GM19099 (cell line): ENCODE measurements around the gene KRTAP27-1.

Experiments
- POLR2A ChIP-seq: IDR thresholded peaks from 3 replicates; pipeline ENCODE4 v1.6.1; 2011; ENCODE audit warnings: low read depth; ENCODE audit not compliant: insufficient read length; ENCODE audit errors: extremely low read depth

KRTAP27-1 gene

GRCh38 chr21:30337276-30337744 lies at the start of gene KRTAP27-1:
TSS of gene KRTAP27-1 (minus strand) at chr21:30337694. CDS start at chr21:30337668, 26 bp downstream.
- TF ChIP-seq POLR2A: no peak

- TF ChIP-seq POLR2A: no peak
These were observed 44.7 kb upstream of the KRTAP27-1 start for GRCh38 chr21:30382201-30382600.

GRCh38 chr21:30372139-30372770 lies 34.8 kb upstream of the KRTAP27-1 start, which contains the start of gene KRTAP13-2:
TSS of gene KRTAP13-2 (minus strand) at chr21:30372271. CDS start at chr21:30372213, 58 bp downstream.
- TF ChIP-seq POLR2A: no peak

- no peak for TF ChIP-seq POLR2A
These were observed 18.4 kb upstream of the KRTAP27-1 start for GRCh38 chr21:30355906-30356305.

GRCh38 chr21:30354308-30355005 lies 17.0 kb upstream of the KRTAP27-1 start:
- TF ChIP-seq POLR2A: no peak

GRCh38 chr21:30351534-30351933 lies 14.0 kb upstream of the KRTAP27-1 start:
- TF ChIP-seq POLR2A: no peak

- TF ChIP-seq POLR2A: no peak
These were observed 12.1 kb upstream of the KRTAP27-1 start for GRCh38 chr21:30349572-30349971.

- TF ChIP-seq POLR2A: no peak
These were observed 11.0 kb upstream of the KRTAP27-1 start, which contains the start of gene KRTAP23-1 for GRCh38 chr21:30348506-30348905. TSS of gene KRTAP23-1 (minus strand) at chr21:30348606. CDS start at chr21:30348606, 0 bp downstream.

- no peak for TF ChIP-seq POLR2A
These were observed 7.5 kb upstream of the KRTAP27-1 start for GRCh38 chr21:30345014-30345413.

- TF ChIP-seq POLR2A: no peak
These were observed 3.5 kb upstream of the KRTAP27-1 start for GRCh38 chr21:30340714-30341573.

GRCh38 chr21:30338717-30339116 lies 1.2 kb upstream of the KRTAP27-1 start:
- TF ChIP-seq POLR2A: no peak

GRCh38 chr21:30337772-30338171 lies 278 bp upstream of the KRTAP27-1 start:
- TF ChIP-seq POLR2A: no peak

- TF ChIP-seq POLR2A: no peak
These were observed 898 bp downstream of the KRTAP27-1 start for GRCh38 chr21:30336596-30336995.

GRCh38 chr21:30333736-30334135 lies 3.8 kb downstream of the KRTAP27-1 start:
- TF ChIP-seq POLR2A: no peak

GRCh38 chr21:30332681-30333080 lies 4.8 kb downstream of the KRTAP27-1 start:
- TF ChIP-seq POLR2A: no peak
